HepG2 (cell line): ENCODE data around the gene RBM12. TPM values are rescaled to one million over a fixed set of nuclear protein-coding genes. Genes with fewer than 3 reads are reported as not detected.

Experiments used
- CHCHD3 ChIP-seq: sonication (generic); formaldehyde crosslinking; IDR thresholded peaks from 2 replicates; pipeline ENCODE4 v1.8.0; 2022; ENCODE audit warnings: mild to moderate bottlenecking, missing genetic modification reagents, moderate library complexity
- ELF1 ChIP-seq: sonication (generic); formaldehyde crosslinking; IDR thresholded peaks from 2 replicates; pipeline ENCODE4 v1.4.0; 2020; ENCODE audit warnings: missing genetic modification reagents
- GLI4 ChIP-seq: sonication (generic); formaldehyde crosslinking; IDR thresholded peaks from 2 replicates; pipeline ENCODE4 v1.5.1; 2020; ENCODE audit warnings: missing genetic modification reagents, mild to moderate bottlenecking, moderate library complexity, borderline replicate concordance
- NR2F2 ChIP-seq: IDR thresholded peaks from 2 replicates; pipeline ENCODE4 v1.6.1; 2012; ENCODE audit warnings: low read depth, inconsistent platforms, borderline replicate concordance
- PRDM15 ChIP-seq: sonication (generic); formaldehyde crosslinking; IDR thresholded peaks from 2 replicates; pipeline ENCODE4 v1.4.0; 2020; ENCODE audit warnings: missing genetic modification reagents
- RNF2 ChIP-seq: fragments of 450-650 bp; conservative IDR thresholded peaks from 2 replicates; pipeline ENCODE4 v1.6.1; 2016; ENCODE audit warnings: low read depth
- TBX2 ChIP-seq: sonication (generic); formaldehyde crosslinking; IDR thresholded peaks from 2 replicates; pipeline ENCODE4 v1.5.0; 2020; ENCODE audit warnings: missing genetic modification reagents, mild to moderate bottlenecking, borderline replicate concordance
- TCF7L2 ChIP-seq: IDR thresholded peaks from 2 replicates; pipeline ENCODE4 v1.6.1; 2011; ENCODE audit warnings: mild to moderate bottlenecking, low read depth, low read length, moderate library complexity
- TFDP2 ChIP-seq: sonication (generic); formaldehyde crosslinking; IDR thresholded peaks from 2 replicates; pipeline ENCODE4 v1.4.0; 2020; ENCODE audit warnings: missing genetic modification reagents
- TMF1 ChIP-seq: sonication (generic); formaldehyde crosslinking; IDR thresholded peaks from 2 replicates; pipeline ENCODE4 v1.8.1; 2022; ENCODE audit warnings: low read depth, missing genetic modification reagents
- ZBTB38 ChIP-seq: sonication (generic); formaldehyde crosslinking; IDR thresholded peaks from 2 replicates; pipeline ENCODE4 v1.5.1; 2020; ENCODE audit warnings: mild to moderate bottlenecking, missing genetic modification reagents
- ZBTB8A ChIP-seq: sonication (generic); formaldehyde crosslinking; IDR thresholded peaks from 2 replicates; pipeline ENCODE4 v1.4.0; 2020; ENCODE audit warnings: mild to moderate bottlenecking, low read depth, missing genetic modification reagents, borderline replicate concordance
- ZFP36L2 ChIP-seq: sonication (generic); formaldehyde crosslinking; IDR thresholded peaks from 2 replicates; pipeline ENCODE4 v1.4.0; 2020; ENCODE audit warnings: missing genetic modification reagents
- ZNF329 ChIP-seq: sonication (generic); formaldehyde crosslinking; IDR thresholded peaks from 2 replicates; pipeline ENCODE4 v1.9.0; 2021; ENCODE audit warnings: low read depth, mild to moderate bottlenecking, missing genetic modification reagents
- ZNF343 ChIP-seq: sonication (generic); formaldehyde crosslinking; IDR thresholded peaks from 2 replicates; pipeline ENCODE4 v1.4.0; 2020; ENCODE audit warnings: mild to moderate bottlenecking, missing genetic modification reagents
- ZNF350 ChIP-seq: sonication (generic); formaldehyde crosslinking; IDR thresholded peaks from 2 replicates; pipeline ENCODE4 v1.4.0; 2020; ENCODE audit warnings: mild to moderate bottlenecking, low read depth, missing genetic modification reagents, borderline replicate concordance
- ZNF580 ChIP-seq: IDR thresholded peaks from 2 replicates; pipeline ENCODE4 v1.6.1; 2016; ENCODE audit warnings: low read depth, borderline replicate concordance
- ZNF607 ChIP-seq: sonication (generic); formaldehyde crosslinking; IDR thresholded peaks from 2 replicates; pipeline ENCODE4 v1.5.1; 2020; ENCODE audit warnings: missing genetic modification reagents, mild to moderate bottlenecking, borderline replicate concordance
- ZNF670 ChIP-seq: sonication (generic); formaldehyde crosslinking; IDR thresholded peaks from 2 replicates; pipeline ENCODE4 v1.8.0; 2022; ENCODE audit warnings: mild to moderate bottlenecking, missing genetic modification reagents, borderline replicate concordance
- ZNF850 ChIP-seq: sonication (generic); formaldehyde crosslinking; conservative IDR thresholded peaks from 2 replicates; pipeline ENCODE4 v1.9.0; 2021; ENCODE audit warnings: mild to moderate bottlenecking, missing genetic modification reagents
- polyA plus RNA-seq, 8 experiments: library from polyadenylated mRNA; depleted of rRNA in 3 of 8; stranded (reverse) in 7 of 8; unstranded in 1 of 8; fragments of >200 nt; fragmentation: Illumina TruSeq in 4 of 8; extraction: Trizol in 4 of 8; gene quantifications; 2 replicates each; pipeline versions ENCODE4 v1.2.1 to v1.2.3, GENCODE V29; 2011 to 2016; ENCODE audit warnings: low read depth in 4 of 8, missing spikeins in 1 of 8, mixed read lengths in 1 of 8; ENCODE audit not compliant: insufficient read depth in 1 of 8
- total RNA-seq, 5 experiments: library from RNA; depleted of rRNA; stranded (reverse); fragments of >200 nt; fragmentation: Illumina TruSeq; extraction: Trizol; gene quantifications; 2 replicates each; pipeline ENCODE4 v1.2.3, GENCODE V29; 2016; ENCODE audit warnings: low read depth in 1 of 5
- TF ChIP-seq, protein P1 (sequence below): sonication (generic); formaldehyde crosslinking; IDR thresholded peaks from 2 replicates; pipeline ENCODE4 v1.5.0; 2020; ENCODE audit warnings: missing genetic modification reagents

The RBM12 gene
- total and polyA plus RNA-seq, 2 of the 13 experiments (the other 11 are each of a cell fraction or from before 2014, with no cell fraction given) = 97.9 to 104 TPM

GRCh38 chr20:35619196-35620095, 45.3 kb downstream of the RBM12 start (continued):
- peak; percentile 95 for TF ChIP-seq TFDP2 (CRISPR knock-in tag)
- TF ChIP-seq ZNF850 (CRISPR knock-in tag) = no peak
- no peak for TF ChIP-seq NR2F2
- peak; percentile 85 for TF ChIP-seq RNF2
- peak; percentile 33; the same call in 1 of the 2 replicates for TF ChIP-seq ZBTB8A
- no peak; the same call in 1 of the 2 replicates for TF ChIP-seq ZNF607 (CRISPR knock-in tag)
- no peak; the same call in 1 of the 2 replicates for TF ChIP-seq PRDM15 (CRISPR knock-in tag)
- peak; percentile 89; the same call in 1 of the 2 replicates for TF ChIP-seq ZNF580 (CRISPR knock-in tag)
- no peak; the same call in 1 of the 2 replicates for TF ChIP-seq CHCHD3 (CRISPR knock-in tag)
- TF ChIP-seq TBX2 (CRISPR knock-in tag) = peak; percentile 90
- TF ChIP-seq ZFP36L2 (CRISPR knock-in tag) = peak; percentile 79; the same call in 1 of the 2 replicates
- TF ChIP-seq ZNF329 (CRISPR knock-in tag) = peak; percentile 92
- TF ChIP-seq, protein P1, sequence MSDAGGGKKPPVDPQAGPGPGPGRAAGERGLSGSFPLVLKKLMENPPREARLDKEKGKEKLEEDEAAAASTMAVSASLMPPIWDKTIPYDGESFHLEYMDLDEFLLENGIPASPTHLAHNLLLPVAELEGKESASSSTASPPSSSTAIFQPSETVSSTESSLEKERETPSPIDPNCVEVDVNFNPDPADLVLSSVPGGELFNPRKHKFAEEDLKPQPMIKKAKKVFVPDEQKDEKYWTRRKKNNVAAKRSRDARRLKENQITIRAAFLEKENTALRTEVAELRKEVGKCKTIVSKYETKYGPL = peak; percentile 61; the same call in 1 of the 2 replicates
- TF ChIP-seq ZBTB38 (CRISPR knock-in tag) = peak; percentile 97
- TF ChIP-seq ZNF343 (CRISPR knock-in tag) = peak; percentile 81; the same call in 1 of the 2 replicates
- TF ChIP-seq ELF1 = peak; percentile 65; the same call in 1 of the 2 replicates
- TF ChIP-seq GLI4 = peak; percentile 88; the same call in 1 of the 2 replicates
- TF ChIP-seq TCF7L2 = no peak
- 0 out of 2 replicates have a peak, but pooled peaks have one; percentile 95 for TF ChIP-seq TMF1 (CRISPR knock-in tag)
- TF ChIP-seq ZNF350 (CRISPR knock-in tag) = peak; percentile 95
- TF ChIP-seq ZNF670 (CRISPR knock-in tag) = peak; percentile 88; the same call in 1 of the 2 replicates
